PC-3 (cell line): ENCODE measurements around the gene LY86. TPM values are rescaled to one million over a fixed set of nuclear protein-coding genes. Genes with fewer than 3 reads are reported as not detected.

Experiments
- ATAC-seq: fragments of 200-7000 bp; cut with Tn5 transposase; 2 replicates; pipeline ENCODE4 v1.9.1; 2020; ENCODE audit warnings: mild to moderate bottlenecking, moderate library complexity
- BruUV-seq: library from RNA; stranded (reverse); fragments of 400-500 nt; replicated peaks from 2 replicates; lab custom pipeline; 2021; lab: Mats Ljungman, UMichigan
- CTCF ChIA-PET: fragments of 300-600 bp; sonication (Branson Sonifier 250); formaldehyde crosslinking; loops from one replicate; lab custom pipeline; 2022; ENCODE audit warnings: antibody characterized with exemption; lab: Charles Lee
- POLR2A ChIA-PET: fragments of 300-600 bp; sonication (Branson Sonifier 250); formaldehyde crosslinking; loops from one replicate; lab custom pipeline; 2022; ENCODE audit warnings: antibody characterized with exemption; ENCODE audit not compliant: unreplicated experiment; lab: Charles Lee
- DNase-seq: peaks from one replicate; pipeline ENCODE4 v3.0.0-alpha.2; 2015
- H2AFZ ChIP-seq: fragments of 300-600 bp; sonication (generic); 2 replicates; pipeline ENCODE4 v1.6.0; 2016; ENCODE audit warnings: antibody characterized with exemption, low read length
- H3F3A ChIP-seq: fragments of 300-600 bp; sonication (generic); one replicate; pipeline ENCODE4 v1.6.0; 2017; ENCODE audit warnings: antibody characterized with exemption, low read length, control low read depth, mild to moderate bottlenecking; ENCODE audit not compliant: unreplicated experiment
- H3K27ac ChIP-seq: fragments of 300-600 bp; sonication (generic); 2 replicates; pipeline ENCODE4 v1.5.1; 2016; ENCODE audit warnings: mild to moderate bottlenecking, low read length
- H3K27me3 ChIP-seq: fragments of 300-600 bp; sonication (generic); 2 replicates; pipeline ENCODE4 v1.6.1; 2016; ENCODE audit warnings: low read length, mixed read lengths
- H3K36me3 ChIP-seq: fragments of 300-600 bp; sonication (generic); 2 replicates; pipeline ENCODE4 v1.6.1; 2016; ENCODE audit warnings: low read depth, mixed run types, low read length, mixed read lengths
- H3K4me1 ChIP-seq: fragments of 300-600 bp; sonication (generic); 2 replicates; pipeline ENCODE4 v1.5.1; 2016; ENCODE audit warnings: low read length; ENCODE audit not compliant: insufficient read depth
- H3K4me2 ChIP-seq: fragments of 300-600 bp; sonication (generic); 2 replicates; pipeline ENCODE4 v1.6.0; 2016; ENCODE audit warnings: low read length
- H3K4me3 ChIP-seq: fragments of 300-600 bp; sonication (generic); 2 replicates; pipeline ENCODE4 v1.5.1; 2016; ENCODE audit warnings: mild to moderate bottlenecking, low read length, mixed read lengths
- H3K79me2 ChIP-seq: fragments of 300-600 bp; sonication (generic); 2 replicates; pipeline ENCODE4 v1.6.1; 2017; ENCODE audit warnings: low read length, mixed read lengths
- H3K9ac ChIP-seq: fragments of 300-600 bp; sonication (generic); 2 replicates; pipeline ENCODE4 v1.6.0; 2016; ENCODE audit warnings: mild to moderate bottlenecking, low read length
- H3K9me2 ChIP-seq: fragments of 300-600 bp; sonication (generic); replicated peaks from 2 replicates; pipeline ENCODE4 v1.6.1; 2016; ENCODE audit warnings: mixed run types, low read length, mixed read lengths
- H3K9me3 ChIP-seq: fragments of 300-600 bp; sonication (generic); 2 replicates; pipeline ENCODE4 v1.6.1; 2016; ENCODE audit warnings: low read length, mixed read lengths
- H4K20me1 ChIP-seq: fragments of 300-600 bp; sonication (generic); 2 replicates; pipeline ENCODE4 v1.6.1; 2016; ENCODE audit warnings: low read length, mixed read lengths
- EZH2 ChIP-seq: fragments of 300-600 bp; sonication (generic); IDR thresholded peaks from one replicate; pipeline ENCODE4 v1.6.1; 2017; ENCODE audit warnings: antibody characterized with exemption, mild to moderate bottlenecking, low read length; ENCODE audit not compliant: unreplicated experiment
- EZH2phosphoT487 ChIP-seq: fragments of 300-600 bp; sonication (generic); IDR thresholded peaks from 2 replicates; pipeline ENCODE4 v1.6.1; 2018; ENCODE audit warnings: mild to moderate bottlenecking, antibody characterized with exemption, low read length, borderline replicate concordance
- intact Hi-C: fragments of 100-400 bp; cut with micrococcal nuclease; formaldehyde crosslinking; loops from 2 replicates; pipeline ENCODE4 v1.9.0; 2023
- total RNA-seq: library from RNA; depleted of rRNA; stranded (reverse); fragments of >200 nt; gene quantifications from 2 replicates; pipeline ENCODE4 v1.2.3, GENCODE V29; 2014
- TF ChIP-seq, protein P1 (sequence below): fragments of 300-600 bp; sonication (generic); conservative IDR thresholded peaks from 2 replicates; pipeline ENCODE4 v1.5.1; 2017; ENCODE audit warnings: antibody characterized with exemption, low read depth, mild to moderate bottlenecking, low read length

LY86 gene
- total RNA-seq, 1 experiment from 2014 or later = not detected

DNA sequence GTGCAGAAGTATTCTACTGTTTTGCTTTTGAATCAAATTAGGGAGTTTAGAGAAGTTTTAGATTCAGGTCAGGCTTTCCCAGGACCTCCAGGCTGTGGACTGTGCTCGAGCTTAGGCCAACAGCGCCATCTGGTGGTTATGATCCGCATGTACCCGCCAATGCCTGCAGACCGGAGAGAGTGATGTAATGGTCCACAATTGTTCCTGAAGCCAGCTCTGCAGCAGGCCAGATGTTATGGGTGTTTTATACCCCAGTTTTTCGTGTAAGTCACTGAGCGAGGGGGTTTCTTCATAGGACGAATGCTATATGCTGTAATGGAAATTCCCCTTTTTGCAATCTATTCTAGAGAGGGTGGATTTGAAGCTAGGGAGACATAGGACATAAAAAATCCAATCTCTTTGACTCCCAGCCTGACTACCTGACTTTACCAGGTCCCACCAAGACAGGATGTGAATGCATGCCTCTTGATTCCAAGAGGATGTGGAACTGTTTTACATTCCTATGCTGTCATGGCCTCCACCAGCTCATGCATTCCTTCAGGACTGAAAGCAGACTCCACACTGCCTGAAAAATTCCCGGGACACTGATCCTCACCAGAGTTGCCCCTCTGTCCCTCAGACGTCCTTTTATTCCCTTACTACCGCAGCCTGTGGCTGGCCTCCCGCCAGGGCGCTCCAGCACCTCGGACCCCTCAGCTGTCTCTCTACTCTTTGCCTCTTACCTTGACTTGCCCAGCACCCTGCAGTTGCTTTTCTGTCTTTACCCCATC, 41.2 kb upstream of the LY86 start:
- intact Hi-C loops = loop anchor here (1.0 kb wide), 3 partner anchors 490 to 1125 kb away; no protein-coding TSS in a partner anchor
- BruUV-seq = no TSS peak
- ChIA-PET CTCF (interaction anchor here (0.5 to 0.6 kb wide), 2 partner anchors 560 to 1043 kb away, joined by 3 to 5 read pairs; no protein-coding TSS in a partner anchor), POLR2A (no interaction called here)
- H2AFZ ChIP-seq = peak overlapping the region; percentile 74
- no peaks in the 10 kb centered on the region for H3K36me3 ChIP-seq
- H3K9me2 ChIP-seq = no peaks in the 10 kb centered on the region
- H3K4me1 ChIP-seq = 0 out of 2 replicates have a peak, but pooled peaks cover 8% of the 10 kb centered on the region
- H3K9ac ChIP-seq = no peak overlapping the region
- no peak overlapping the region for H3K27ac ChIP-seq
- no peaks in the 10 kb centered on the region for H3F3A ChIP-seq
- H4K20me1 ChIP-seq = no peaks in the 10 kb centered on the region
- peak overlapping the region; percentile 56 for H3K4me3 ChIP-seq
- TF ChIP-seq, protein P1, sequence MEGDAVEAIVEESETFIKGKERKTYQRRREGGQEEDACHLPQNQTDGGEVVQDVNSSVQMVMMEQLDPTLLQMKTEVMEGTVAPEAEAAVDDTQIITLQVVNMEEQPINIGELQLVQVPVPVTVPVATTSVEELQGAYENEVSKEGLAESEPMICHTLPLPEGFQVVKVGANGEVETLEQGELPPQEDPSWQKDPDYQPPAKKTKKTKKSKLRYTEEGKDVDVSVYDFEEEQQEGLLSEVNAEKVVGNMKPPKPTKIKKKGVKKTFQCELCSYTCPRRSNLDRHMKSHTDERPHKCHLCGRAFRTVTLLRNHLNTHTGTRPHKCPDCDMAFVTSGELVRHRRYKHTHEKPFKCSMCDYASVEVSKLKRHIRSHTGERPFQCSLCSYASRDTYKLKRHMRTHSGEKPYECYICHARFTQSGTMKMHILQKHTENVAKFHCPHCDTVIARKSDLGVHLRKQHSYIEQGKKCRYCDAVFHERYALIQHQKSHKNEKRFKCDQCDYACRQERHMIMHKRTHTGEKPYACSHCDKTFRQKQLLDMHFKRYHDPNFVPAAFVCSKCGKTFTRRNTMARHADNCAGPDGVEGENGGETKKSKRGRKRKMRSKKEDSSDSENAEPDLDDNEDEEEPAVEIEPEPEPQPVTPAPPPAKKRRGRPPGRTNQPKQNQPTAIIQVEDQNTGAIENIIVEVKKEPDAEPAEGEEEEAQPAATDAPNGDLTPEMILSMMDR = peak; percentile 95
- no peak for TF ChIP-seq EZH2
- TF ChIP-seq EZH2phosphoT487 = no peak
- H3K79me2 ChIP-seq = no peaks in the 10 kb centered on the region
- ATAC-seq (peak; percentile 98), DNase-seq (peak; percentile 90)
- peak overlapping the region; percentile 82 for H3K4me2 ChIP-seq
- no peaks in the 10 kb centered on the region for H3K9me3 ChIP-seq
- peaks cover 52% of the 10 kb centered on the region for H3K27me3 ChIP-seq

- intact Hi-C loops = no loop called here
- Histone ChIP-seq H3K4me3 (no peak overlapping the region), H2AFZ (no peak overlapping the region), H3F3A (no peaks in the 10 kb centered on the region), H3K4me2 (no peak overlapping the region), H4K20me1 (no peaks in the 10 kb centered on the region), H3K9me3 (no peaks in the 10 kb centered on the region), H3K9me2 (no peaks in the 10 kb centered on the region), H3K36me3 (no peaks in the 10 kb centered on the region), H3K27ac (no peak overlapping the region), H3K79me2 (no peaks in the 10 kb centered on the region), H3K4me1 (no peaks in the 10 kb centered on the region), H3K27me3 (peaks cover 77% of the 10 kb centered on the region), H3K9ac (no peak overlapping the region)
- no TSS peak for BruUV-seq
- POLR2A ChIA-PET = no interaction called here
- ATAC-seq (no peak), DNase-seq (no peak)
- CTCF ChIA-PET = interaction anchor here (0.6 kb wide), 1 partner anchor 1142 kb away, joined by 5 read pairs; no protein-coding TSS in a partner anchor
- TF ChIP-seq EZH2phosphoT487 = no peak
- TF ChIP-seq EZH2 = no peak
- TF ChIP-seq, protein P1 = no peak
Measured at GRCh38 chr6:6556161-6556737, 32.3 kb upstream of the LY86 start.
